Natural killer cell (primary cell): ENCODE measurements around the gene PEX5L. TPM values are rescaled to one million over a fixed set of nuclear protein-coding genes. Genes with fewer than 3 reads are reported as not detected.

ENCODE experiments used
- ATAC-seq, 3 donors: fragments of 150-1000 bp in 2 of 3; fragments of 200-7000 bp in 1 of 3; cut with Tn5 transposase; 1 replicate in 1 of 3; 2 replicates in 2 of 3; pipeline ENCODE4 v1.10.0; 2021; ENCODE audit warnings: mild to moderate bottlenecking in 2 of 3, moderate library complexity in 2 of 3
- DNase-seq, 2 donors: peaks; one replicate each; pipeline versions ENCODE4 v3.0.0 to v3.0.0-alpha.2; 2013 to 2021; ENCODE audit warnings: mixed read lengths in 1 of 2
- H3K27ac ChIP-seq: one replicate; pipeline ENCODE4 v1.5.1; 2013; ENCODE audit warnings: mild to moderate bottlenecking, low read length
- H3K27me3 ChIP-seq: one replicate; pipeline ENCODE4 v1.6.1; 2013; ENCODE audit warnings: low read length; ENCODE audit not compliant: control insufficient read depth, insufficient read depth
- H3K36me3 ChIP-seq: one replicate; pipeline ENCODE4 v1.6.1; 2013; ENCODE audit warnings: low read length; ENCODE audit not compliant: control insufficient read depth, insufficient read depth
- H3K4me1 ChIP-seq: one replicate; pipeline ENCODE4 v1.6.1; 2013; ENCODE audit warnings: low read length; ENCODE audit not compliant: control insufficient read depth, insufficient read depth
- H3K4me3 ChIP-seq: one replicate; pipeline ENCODE4 v1.5.1; 2013; ENCODE audit warnings: low read length
- H3K9me3 ChIP-seq: one replicate; pipeline ENCODE4 v1.6.1; 2013; ENCODE audit warnings: low read length; ENCODE audit not compliant: control insufficient read depth, insufficient read depth
- H3K27ac Mint-ChIP-seq, 2 donors: one replicate each; pipeline ENCODE4 v1.8.0; 2022; ENCODE audit warnings: mild to moderate bottlenecking in 2 of 2, mixed read lengths in 2 of 2, moderate library complexity in 1 of 2
- H3K27me3 Mint-ChIP-seq, 2 donors: one replicate each; pipeline ENCODE4 v1.8.0; 2022; ENCODE audit warnings: low read depth in 2 of 2, mixed read lengths in 2 of 2
- H3K36me3 Mint-ChIP-seq: one replicate; pipeline ENCODE4 v1.8.0; 2022; ENCODE audit warnings: mixed read lengths
- H3K4me1 Mint-ChIP-seq, 2 donors: one replicate each; pipeline ENCODE4 v1.8.0; 2022; ENCODE audit warnings: mixed read lengths in 2 of 2
- H3K4me3 Mint-ChIP-seq: one replicate; pipeline ENCODE4 v1.8.0; 2022; ENCODE audit warnings: mild to moderate bottlenecking, moderate library complexity, mixed read lengths
- H3K9me3 Mint-ChIP-seq, 2 donors: one replicate each; pipeline ENCODE4 v1.8.0; 2022; ENCODE audit warnings: mixed read lengths in 2 of 2
- CTCF ChIP-seq: fragments of 200-600 bp; IDR thresholded peaks from one replicate; pipeline ENCODE4 v1.8.0; 2022; ENCODE audit warnings: antibody characterized with exemption
- WGBS: methylation state at CpG from one replicate; pipeline ENCODE4 v1.1.7; 2013; ENCODE audit warnings: missing lambda C conversion rate; ENCODE audit not compliant: insufficient coverage; 5-methylcytosine and 5-hydroxymethylcytosine counted together
- intact Hi-C: fragments of 100-400 bp; cut with micrococcal nuclease; formaldehyde crosslinking; loops from one replicate; pipeline ENCODE4 v1.14.2; 2022
- total RNA-seq, 4 donors: library from RNA; stranded (reverse); fragments of 120-200 nt in 1 of 4; gene quantifications; one replicate each; pipeline versions ENCODE4 v1.2.3 to v1.2.4, GENCODE V29; 2013 to 2022

Gene PEX5L
- total RNA-seq, 3 donors from 2014 or later (not counting 1 experiment from before 2014, with no cell fraction given), result not detected

DNA sequence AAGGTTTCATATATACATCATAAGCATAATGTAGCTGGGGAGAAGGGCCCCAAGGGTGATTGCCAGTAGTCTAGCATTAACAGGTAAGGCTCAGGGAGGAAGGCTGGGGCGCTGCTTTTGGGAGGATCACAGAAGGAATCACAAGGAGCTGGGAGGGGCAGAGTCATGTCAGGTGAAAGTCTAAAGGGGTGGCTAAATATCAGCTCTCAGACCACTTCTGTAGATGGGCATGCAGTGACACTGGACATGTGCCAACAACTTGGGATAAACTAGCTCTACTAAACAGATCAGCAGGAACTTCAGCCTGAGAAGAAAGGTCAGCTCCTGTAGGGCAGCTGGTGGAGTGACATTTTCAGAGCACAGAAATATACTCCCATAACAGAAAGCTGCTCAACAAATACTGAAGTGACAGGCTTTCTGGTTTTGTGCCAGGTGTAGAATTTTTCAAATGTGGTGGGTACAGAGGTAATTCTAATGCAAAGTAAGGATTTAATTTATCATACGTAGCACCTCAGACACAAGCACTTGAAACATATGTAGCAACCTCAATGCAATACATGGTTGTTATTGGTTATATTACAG lies 79.4 kb downstream of the PEX5L start:
- Histone ChIP-seq H3K36me3 (no peaks in the 10 kb centered on the region), H3K4me1 (no peaks in the 10 kb centered on the region), H3K27me3 (no peaks in the 10 kb centered on the region), H3K9me3 (no peaks in the 10 kb centered on the region), H3K27ac (no peak overlapping the region), H3K4me3 (no peak overlapping the region)
- Mint-ChIP-seq H3K4me1 (peaks cover 12 to 15% of the 10 kb centered on the region in 2 donors), H3K27me3 (no peaks in the 10 kb centered on the region), H3K9me3 (peaks cover 0 to 3% of the 10 kb centered on the region in 2 donors), H3K36me3 (no peaks in the 10 kb centered on the region), H3K4me3 (no peak overlapping the region), H3K27ac (no peak overlapping the region)
- no peak for TF ChIP-seq CTCF
- ATAC-seq, result no peak
- intact Hi-C loops, result no loop called here
- no peak for DNase-seq
- 57% methylated on average over 1 of the region's 2 CpGs for WGBS

DNA sequence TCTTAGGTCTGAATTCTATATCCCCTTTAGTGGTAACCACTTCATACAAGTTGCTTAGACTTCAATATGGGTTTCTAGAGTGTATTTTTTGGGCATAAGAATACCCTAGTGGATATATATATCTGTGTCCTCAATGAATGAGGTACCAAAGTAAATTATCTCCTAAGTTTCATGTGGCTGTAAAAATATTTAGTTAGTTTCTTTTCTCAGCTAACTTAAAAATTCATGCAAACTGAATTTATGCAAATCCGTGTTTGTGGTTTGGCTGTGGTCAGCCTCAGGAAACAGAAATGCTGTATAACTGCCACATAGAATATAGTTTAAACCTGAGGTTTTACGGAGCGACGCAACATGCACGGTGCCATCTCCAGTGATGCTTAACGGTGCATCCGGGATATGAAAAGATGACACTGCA lies 80.3 kb downstream of the PEX5L start:
- H3K4me1 Mint-ChIP-seq, result peaks cover 12 to 15% of the 10 kb centered on the region in 2 donors
- H3K36me3 Mint-ChIP-seq, result no peaks in the 10 kb centered on the region
- no peaks in the 10 kb centered on the region for H3K27me3 Mint-ChIP-seq
- no peaks in the 10 kb centered on the region for H3K27me3 ChIP-seq
- H3K4me1 ChIP-seq, result no peaks in the 10 kb centered on the region
- peaks cover 0 to 4% of the 10 kb centered on the region in 2 donors for H3K9me3 Mint-ChIP-seq
- no peak overlapping the region for H3K27ac ChIP-seq
- no peak overlapping the region for H3K4me3 ChIP-seq
- 3% methylated on average over 7 of the region's 7 CpGs for WGBS
- DNase-seq, result peak in 1 of 2 donors; percentile 22
- peak in 1 of 3 donors; percentile 63 for ATAC-seq
- H3K9me3 ChIP-seq, result no peaks in the 10 kb centered on the region
- intact Hi-C loops, result no loop called here
- TF ChIP-seq CTCF, result no peak
- H3K36me3 ChIP-seq, result no peaks in the 10 kb centered on the region
- H3K27ac Mint-ChIP-seq, result no peak overlapping the region
- peak overlapping the region; percentile 6 for H3K4me3 Mint-ChIP-seq

GRCh38 chr3:179955809-179956208 lies 80.9 kb downstream of the PEX5L start:
- H3K9me3 Mint-ChIP-seq, result peaks cover 0 to 2% of the 10 kb centered on the region in 2 donors
- peaks cover 11 to 12% of the 10 kb centered on the region in 2 donors for H3K4me1 Mint-ChIP-seq
- ATAC-seq (no peak), DNase-seq (no peak)
- TF ChIP-seq CTCF, result no peak
- H3K27me3 ChIP-seq, result no peaks in the 10 kb centered on the region
- no peak overlapping the region for H3K27ac Mint-ChIP-seq
- intact Hi-C loops, result no loop called here
- no peaks in the 10 kb centered on the region for H3K36me3 ChIP-seq
- no peaks in the 10 kb centered on the region for H3K27me3 Mint-ChIP-seq
- no peaks in the 10 kb centered on the region for H3K36me3 Mint-ChIP-seq
- no CpG with 5 or more reads among the region's 3 CpGs for WGBS
- no peak overlapping the region for H3K27ac ChIP-seq
- H3K4me3 ChIP-seq, result no peak overlapping the region
- no peak overlapping the region for H3K4me3 Mint-ChIP-seq
- no peaks in the 10 kb centered on the region for H3K4me1 ChIP-seq
- H3K9me3 ChIP-seq, result no peaks in the 10 kb centered on the region

DNA sequence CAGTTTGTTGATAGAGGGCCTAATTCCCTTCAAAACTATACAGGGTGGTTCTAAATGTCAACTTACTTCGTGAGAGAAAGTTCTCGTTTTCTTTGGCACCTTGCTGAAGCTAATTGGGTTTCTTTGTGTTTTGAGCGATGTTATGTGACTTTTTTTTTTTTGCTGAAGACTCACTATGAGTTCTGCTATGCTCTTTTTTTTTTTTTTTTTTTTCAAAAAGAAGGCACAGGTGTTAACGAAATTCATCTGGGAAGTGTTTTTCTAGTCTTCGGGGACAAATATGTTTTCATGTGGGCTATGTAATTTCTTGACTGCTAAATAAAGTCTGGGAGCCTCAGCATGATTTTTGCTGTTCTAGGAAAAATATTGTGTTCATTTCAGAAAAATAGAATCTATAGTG lies 81.5 kb downstream of the PEX5L start:
- H3K27ac Mint-ChIP-seq, result no peak overlapping the region
- ATAC-seq, result no peak
- peaks cover 11 to 12% of the 10 kb centered on the region in 2 donors for H3K4me1 Mint-ChIP-seq
- TF ChIP-seq CTCF, result no peak
- H3K36me3 ChIP-seq, result no peaks in the 10 kb centered on the region
- no peak overlapping the region for H3K4me3 Mint-ChIP-seq
- no peak overlapping the region for H3K27ac ChIP-seq
- no peak for DNase-seq
- H3K27me3 ChIP-seq, result no peaks in the 10 kb centered on the region
- no peaks in the 10 kb centered on the region for H3K36me3 Mint-ChIP-seq
- intact Hi-C loops, result no loop called here
- H3K9me3 Mint-ChIP-seq, result peaks cover 0 to 2% of the 10 kb centered on the region in 2 donors
- H3K4me1 ChIP-seq, result no peaks in the 10 kb centered on the region
- WGBS, result 56% methylated on average over 3 of the region's 5 CpGs
- peaks cover 0 to 2% of the 10 kb centered on the region in 2 donors for H3K27me3 Mint-ChIP-seq
- H3K4me3 ChIP-seq, result no peak overlapping the region
- no peaks in the 10 kb centered on the region for H3K9me3 ChIP-seq
